NCI-H1092 (cell line): ENCODE measurements around the gene RAP1A.

Experiments
- DNase-seq: peaks from one replicate; lab custom pipeline; 2025; lab: John Stamatoyannopoulos, UW

The RAP1A gene

GRCh38 chr1:111619635-111620440 lies at the start of gene RAP1A:
RAP1A (plus strand) TSS chr1:111619789; CDS start chr1:111691361, 71,572 bp downstream.
- DNase-seq = peak; percentile 78

GRCh38 chr1:111569913-111570312 lies 49.7 kb upstream of the RAP1A start:
- DNase-seq = no peak

GRCh38 chr1:111570781-111571181 lies 48.8 kb upstream of the RAP1A start:
- no peak for DNase-seq

- DNase-seq = no peak
Observed at GRCh38 chr1:111571239-111571638, 48.4 kb upstream of the RAP1A start.

GRCh38 chr1:111571987-111572386 lies 47.6 kb upstream of the RAP1A start:
- no peak for DNase-seq

GRCh38 chr1:111576547-111576946 lies 43.0 kb upstream of the RAP1A start:
- no peak for DNase-seq

- DNase-seq = no peak
Observed at GRCh38 chr1:111577814-111578213, 41.8 kb upstream of the RAP1A start.

GRCh38 chr1:111581166-111581565 lies 38.4 kb upstream of the RAP1A start:
- DNase-seq = no peak

GRCh38 chr1:111582016-111582415 lies 37.6 kb upstream of the RAP1A start:
- DNase-seq = no peak

GRCh38 chr1:111582644-111583618 lies 36.7 kb upstream of the RAP1A start:
- DNase-seq = no peak

- DNase-seq = no peak
Observed at GRCh38 chr1:111585447-111586086, 34.0 kb upstream of the RAP1A start.

- no peak for DNase-seq
Observed at GRCh38 chr1:111586112-111586511, 33.5 kb upstream of the RAP1A start.

- DNase-seq = no peak
Observed at GRCh38 chr1:111587509-111588174, 31.9 kb upstream of the RAP1A start.

- DNase-seq = no peak
Observed at GRCh38 chr1:111591937-111592336, 27.7 kb upstream of the RAP1A start.

GRCh38 chr1:111592389-111593361 lies 26.9 kb upstream of the RAP1A start:
- DNase-seq = no peak

GRCh38 chr1:111593403-111594305 lies 25.9 kb upstream of the RAP1A start:
- DNase-seq = no peak

- no peak for DNase-seq
Observed at GRCh38 chr1:111594306-111594693, 25.3 kb upstream of the RAP1A start.

- no peak for DNase-seq
Observed at GRCh38 chr1:111595807-111596206, 23.8 kb upstream of the RAP1A start.

GRCh38 chr1:111596499-111596898 lies 23.1 kb upstream of the RAP1A start:
- DNase-seq = no peak

GRCh38 chr1:111597426-111597825 lies 22.2 kb upstream of the RAP1A start:
- no peak for DNase-seq
